ENCODE data around the gene MYORG.
A peak's percentile ranks its signal among the peaks of the same experiment; 100 is the strongest.

The MYORG gene

DNA sequence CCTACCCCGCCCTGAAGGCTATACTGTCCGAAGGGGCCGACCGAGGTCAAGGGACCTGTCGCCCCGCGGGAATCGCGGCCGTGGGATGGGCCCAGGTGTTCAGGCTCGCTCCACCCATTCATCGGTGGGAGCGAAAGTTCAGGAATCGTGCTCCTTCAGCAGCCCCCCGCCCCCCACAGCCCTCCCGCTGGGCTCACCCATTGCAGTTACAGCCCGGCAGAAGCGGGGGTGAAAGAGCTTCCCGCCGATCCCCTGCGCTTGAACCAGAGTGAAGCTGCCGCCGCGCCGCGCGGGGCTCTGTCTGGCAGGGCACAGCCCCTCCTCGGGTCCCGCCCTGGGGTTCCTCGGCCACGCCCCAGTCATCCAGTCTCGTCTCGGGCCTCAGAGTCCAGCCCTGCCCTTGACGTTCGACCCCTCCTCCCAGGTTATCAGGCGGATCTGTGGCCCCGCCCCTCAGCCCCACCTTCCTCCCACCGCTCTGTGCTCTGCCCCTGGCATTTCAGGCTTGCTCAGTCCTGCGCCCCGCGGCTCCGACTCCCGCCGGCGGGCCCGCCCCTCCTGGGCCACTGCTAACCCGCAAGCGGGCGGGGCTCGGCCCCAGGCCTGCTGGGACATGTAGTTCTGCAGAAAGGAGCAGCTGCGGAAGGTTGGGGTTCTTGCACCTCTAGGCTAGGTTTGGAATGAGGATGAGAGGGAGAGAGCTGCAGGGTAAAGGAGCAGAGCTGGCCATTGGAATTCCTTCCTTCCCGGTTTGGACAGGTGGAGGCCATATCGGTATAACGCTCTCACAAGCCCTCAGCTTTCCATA is at the start of gene MYORG:
MYORG (minus strand) TSS at position 303 of the 808 bp plus-strand sequence. CDS start 3,955 bp downstream, outside the sequence.
- H3K9me3 Mint-ChIP-seq = no peaks in the 10 kb centered on the region

DNA sequence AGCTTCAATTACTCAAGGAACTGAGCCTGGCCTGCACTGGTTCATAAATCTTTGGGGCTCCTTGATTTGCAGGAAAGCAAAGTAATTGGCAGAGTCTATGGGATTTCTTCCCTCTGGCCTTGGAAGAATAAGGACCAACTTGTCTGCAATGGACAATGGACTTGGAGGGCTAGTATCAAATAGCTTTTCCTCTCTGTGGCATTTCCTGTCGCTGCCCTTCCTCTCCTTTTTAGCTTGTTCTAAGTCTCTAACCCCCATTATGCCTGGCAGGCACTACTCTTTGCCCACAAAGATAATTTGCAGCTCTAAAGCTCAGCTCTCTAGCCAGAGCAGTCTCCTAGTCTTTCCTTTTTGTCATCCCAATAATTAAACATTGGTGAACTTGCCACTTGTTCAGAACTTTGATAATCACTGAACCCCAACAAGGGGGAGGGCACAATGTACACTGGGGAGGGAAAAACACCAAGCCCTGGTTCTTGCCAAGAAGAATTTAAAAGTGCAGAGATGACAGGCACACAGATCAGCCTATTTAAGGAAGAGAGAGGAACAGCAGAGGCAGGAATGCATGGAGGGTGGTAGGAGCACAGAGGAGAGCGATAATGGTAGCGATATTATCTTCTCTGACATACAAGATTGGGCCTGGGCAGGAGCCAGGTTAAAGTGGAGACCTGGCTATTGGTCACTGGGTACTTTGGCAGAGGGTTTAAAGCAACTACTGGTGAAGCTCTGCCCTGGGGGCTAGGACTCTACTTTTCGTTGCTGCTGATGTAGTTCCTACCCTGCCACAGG is 43.2 kb upstream of the MYORG start:
- Mint-ChIP-seq H3K4me3 (no peak overlapping the region), H3K4me1 (no peaks in the 10 kb centered on the region), H3K36me3 (peaks cover 1% of the 10 kb centered on the region), H3K27ac (no peak overlapping the region), H3K9me3 (no peaks in the 10 kb centered on the region), H3K27me3 (no peaks in the 10 kb centered on the region)

More for the DNA sequence above, at the start of gene MYORG:
- peaks cover 1% of the 10 kb centered on the region for H3K36me3 Mint-ChIP-seq
- peak within 1 kb of the TSS; percentile 76 for H3K27ac Mint-ChIP-seq
- H3K4me3 Mint-ChIP-seq = peak within 1 kb of the TSS; percentile 90
- H3K4me1 Mint-ChIP-seq = peaks cover 47% of the 10 kb centered on the region
- H3K27me3 Mint-ChIP-seq = no peaks in the 10 kb centered on the region

GRCh38 chr9:34417734-34418133 is 41.0 kb upstream of the MYORG start:
- peaks cover under 1% of the 10 kb centered on the region for H3K36me3 Mint-ChIP-seq

DNA sequence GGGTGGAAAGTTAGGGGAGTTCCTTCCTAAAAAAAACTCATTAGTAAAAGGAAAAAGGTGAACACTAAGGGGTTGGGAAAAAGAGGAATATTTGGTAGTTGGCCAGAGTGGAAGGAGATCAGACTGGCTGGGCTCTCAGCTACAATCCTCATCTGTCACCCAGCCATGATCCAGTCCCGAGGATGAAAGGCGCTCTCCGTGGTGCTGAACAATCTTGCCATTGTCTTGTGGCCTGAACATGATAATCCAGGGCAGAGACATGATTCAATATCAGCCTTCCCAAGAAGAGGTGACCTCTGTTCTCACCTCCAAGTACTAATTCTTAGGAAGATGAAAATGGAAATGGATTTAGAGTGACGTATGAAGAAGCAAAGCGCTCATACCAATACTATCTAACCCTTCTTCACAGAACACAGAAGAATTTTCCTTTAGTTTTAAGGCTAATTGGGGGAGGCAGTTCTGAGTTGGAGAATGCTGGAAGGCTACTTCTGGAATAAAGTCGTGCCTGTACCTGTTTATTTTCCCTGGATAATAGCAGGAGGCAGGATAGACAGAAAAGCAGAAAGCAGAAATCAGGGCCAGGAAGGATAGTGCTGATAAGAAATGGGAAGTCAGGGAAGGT is 36.6 kb upstream of the MYORG start:
- Mint-ChIP-seq H3K9me3 (no peaks in the 10 kb centered on the region), H3K27ac (no peak overlapping the region), H3K4me1 (no peaks in the 10 kb centered on the region), H3K27me3 (no peaks in the 10 kb centered on the region), H3K4me3 (no peak overlapping the region), H3K36me3 (peaks cover 4% of the 10 kb centered on the region)

More at GRCh38 chr9:34417734-34418133, 41.0 kb upstream of the MYORG start:
- H3K4me1 Mint-ChIP-seq = no peaks in the 10 kb centered on the region
- H3K4me3 Mint-ChIP-seq = no peak overlapping the region
- no peak overlapping the region for H3K27ac Mint-ChIP-seq
- no peaks in the 10 kb centered on the region for H3K27me3 Mint-ChIP-seq
- no peaks in the 10 kb centered on the region for H3K9me3 Mint-ChIP-seq

GRCh38 chr9:34412336-34412735 is 35.6 kb upstream of the MYORG start:
- no peak overlapping the region for H3K27ac Mint-ChIP-seq
- no peaks in the 10 kb centered on the region for H3K9me3 Mint-ChIP-seq
- no peak overlapping the region for H3K4me3 Mint-ChIP-seq
- H3K27me3 Mint-ChIP-seq = no peaks in the 10 kb centered on the region
- peaks cover 4% of the 10 kb centered on the region for H3K36me3 Mint-ChIP-seq
- no peaks in the 10 kb centered on the region for H3K4me1 Mint-ChIP-seq

DNA sequence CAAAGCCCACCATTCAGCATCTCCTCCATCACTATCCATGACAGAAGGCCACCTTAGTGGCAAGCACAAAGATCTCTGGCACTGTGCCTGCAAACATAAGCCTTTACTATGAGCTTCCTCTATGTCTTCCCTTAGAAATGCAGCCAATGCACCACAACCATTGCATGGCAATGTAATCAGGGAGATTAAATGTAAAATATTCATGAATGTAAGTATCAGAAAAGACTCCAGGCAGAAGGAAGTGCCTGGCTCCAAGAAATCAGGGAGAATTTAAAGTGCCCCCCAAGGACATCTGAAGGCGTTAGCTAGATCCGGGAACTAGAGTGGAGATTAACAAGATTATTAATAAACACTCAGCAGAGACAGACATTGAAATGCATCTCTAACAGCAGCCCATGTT is 32.5 kb upstream of the MYORG start:
- Mint-ChIP-seq H3K36me3 (peaks cover 4% of the 10 kb centered on the region), H3K4me3 (no peak overlapping the region), H3K4me1 (no peaks in the 10 kb centered on the region), H3K27ac (no peak overlapping the region), H3K9me3 (no peaks in the 10 kb centered on the region), H3K27me3 (no peaks in the 10 kb centered on the region)

DNA sequence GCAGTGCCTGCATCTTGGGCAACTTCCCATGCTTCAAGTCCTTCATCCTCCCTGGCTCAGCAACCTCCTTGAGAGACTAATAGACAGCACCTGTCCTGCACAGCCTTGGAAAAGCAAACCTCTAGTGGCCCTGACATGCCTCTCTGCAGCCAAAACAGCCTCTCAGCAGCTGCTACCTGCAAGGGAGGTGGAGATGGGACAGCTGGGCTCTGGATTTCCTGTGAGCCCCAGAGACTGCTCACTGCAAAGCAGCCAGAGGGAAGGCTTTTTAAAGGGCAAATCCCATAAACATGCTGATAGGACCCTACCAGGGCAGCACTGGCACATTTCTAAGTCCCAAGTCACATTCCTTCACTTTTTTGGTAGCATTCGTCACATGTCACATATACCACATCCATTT is 31.5 kb upstream of the MYORG start:
- H3K4me3 Mint-ChIP-seq = no peak overlapping the region
- H3K9me3 Mint-ChIP-seq = no peaks in the 10 kb centered on the region
- H3K36me3 Mint-ChIP-seq = peaks cover 7% of the 10 kb centered on the region
- no peaks in the 10 kb centered on the region for H3K27me3 Mint-ChIP-seq
- H3K4me1 Mint-ChIP-seq = no peaks in the 10 kb centered on the region
- no peak overlapping the region for H3K27ac Mint-ChIP-seq

GRCh38 chr9:34406219-34406618 is 29.5 kb upstream of the MYORG start:
- peaks cover 5% of the 10 kb centered on the region for H3K36me3 Mint-ChIP-seq
- no peaks in the 10 kb centered on the region for H3K9me3 Mint-ChIP-seq
- H3K27me3 Mint-ChIP-seq = no peaks in the 10 kb centered on the region
- H3K4me1 Mint-ChIP-seq = no peaks in the 10 kb centered on the region
- no peak overlapping the region for H3K4me3 Mint-ChIP-seq
- no peak overlapping the region for H3K27ac Mint-ChIP-seq

GRCh38 chr9:34405719-34406118 is 29.0 kb upstream of the MYORG start:
- Mint-ChIP-seq H3K27ac (no peak overlapping the region), H3K4me1 (no peaks in the 10 kb centered on the region), H3K36me3 (peaks cover 6% of the 10 kb centered on the region), H3K9me3 (no peaks in the 10 kb centered on the region), H3K4me3 (no peak overlapping the region), H3K27me3 (no peaks in the 10 kb centered on the region)

- Mint-ChIP-seq H3K9me3 (no peaks in the 10 kb centered on the region), H3K27me3 (no peaks in the 10 kb centered on the region), H3K36me3 (peaks cover 8% of the 10 kb centered on the region), H3K4me3 (no peak overlapping the region), H3K4me1 (no peaks in the 10 kb centered on the region), H3K27ac (no peak overlapping the region)
These were observed 27.1 kb upstream of the MYORG start for GRCh38 chr9:34403554-34404380.

GRCh38 chr9:34400686-34401602 is 24.2 kb upstream of the MYORG start:
- Mint-ChIP-seq H3K9me3 (no peaks in the 10 kb centered on the region), H3K4me1 (no peaks in the 10 kb centered on the region), H3K36me3 (peaks cover 8% of the 10 kb centered on the region), H3K4me3 (no peak overlapping the region), H3K27ac (no peak overlapping the region), H3K27me3 (no peaks in the 10 kb centered on the region)

- H3K27ac Mint-ChIP-seq = no peak overlapping the region
These were observed 23.6 kb upstream of the MYORG start for GRCh38 chr9:34400275-34400674.

DNA sequence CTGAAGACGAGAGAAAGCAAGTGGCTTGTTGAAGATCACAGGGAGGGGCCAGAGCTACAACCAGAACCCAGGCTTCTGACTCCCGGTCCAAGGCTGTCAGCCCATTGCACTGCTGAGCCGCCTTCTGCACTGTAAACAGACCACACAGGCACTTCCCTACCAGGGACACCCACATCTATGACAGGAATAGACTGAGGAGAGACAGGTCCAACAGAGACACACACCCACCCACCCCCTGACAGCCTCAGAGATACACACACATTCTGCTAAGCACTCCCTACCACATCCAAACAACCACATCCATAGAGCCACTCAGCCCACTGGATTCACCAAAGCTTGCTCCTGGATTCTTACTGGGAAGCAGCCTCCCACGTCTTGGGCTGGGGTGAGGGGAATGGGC is 23.0 kb upstream of the MYORG start:
- Mint-ChIP-seq H3K36me3 (peaks cover 8% of the 10 kb centered on the region), H3K4me1 (no peaks in the 10 kb centered on the region), H3K4me3 (no peak overlapping the region), H3K27ac (no peak overlapping the region), H3K27me3 (no peaks in the 10 kb centered on the region), H3K9me3 (no peaks in the 10 kb centered on the region)

More at GRCh38 chr9:34400275-34400674, 23.6 kb upstream of the MYORG start:
- peaks cover 8% of the 10 kb centered on the region for H3K36me3 Mint-ChIP-seq
- H3K4me1 Mint-ChIP-seq = no peaks in the 10 kb centered on the region
- H3K9me3 Mint-ChIP-seq = no peaks in the 10 kb centered on the region
- H3K27me3 Mint-ChIP-seq = no peaks in the 10 kb centered on the region
- no peak overlapping the region for H3K4me3 Mint-ChIP-seq

DNA sequence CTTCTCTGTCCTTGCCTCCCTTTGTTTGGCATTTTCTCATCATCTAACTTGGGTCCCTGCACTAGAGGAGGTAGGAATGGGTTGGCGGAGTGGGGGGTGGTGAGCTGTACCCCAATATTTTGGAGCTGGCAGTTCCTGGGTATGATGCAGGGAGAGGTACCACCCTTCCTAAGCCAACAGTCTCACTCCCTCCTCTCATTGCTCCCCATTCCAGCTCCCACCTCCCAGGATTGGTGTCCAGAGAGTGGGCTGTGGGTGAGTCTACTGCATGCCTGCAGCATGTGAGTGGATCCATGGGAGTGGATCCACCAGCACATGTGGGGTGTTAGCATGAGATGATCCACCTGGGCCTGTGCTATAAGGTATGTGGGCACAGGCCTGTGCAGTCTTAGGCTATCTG is 22.2 kb upstream of the MYORG start:
- Mint-ChIP-seq H3K9me3 (no peaks in the 10 kb centered on the region), H3K27me3 (no peaks in the 10 kb centered on the region), H3K4me3 (no peak overlapping the region), H3K4me1 (no peaks in the 10 kb centered on the region), H3K27ac (no peak overlapping the region), H3K36me3 (peaks cover 7% of the 10 kb centered on the region)
